Heart right ventricle (tissue), 16 donors: ENCODE measurements around the gene OSBPL1A. TPM values are rescaled to one million over a fixed set of nuclear protein-coding genes. Genes with fewer than 3 reads are reported as not detected.

ENCODE experiments used
- ATAC-seq, 8 donors: fragments of 200-7000 bp; cut with Tn5 transposase; one replicate each; pipeline ENCODE4 v1.9.1; 2020; ENCODE audit warnings: mild to moderate bottlenecking in 8 of 8, moderate library complexity in 8 of 8, moderate number of reproducible peaks in 1 of 8
- DNase-seq, 2 donors: peaks; one replicate each; pipeline ENCODE4 v3.0.0-alpha.2; 2020
- H3K27ac ChIP-seq, 10 donors: fragments of 200-600 bp; sonication (generic) in 2 of 10; one replicate each; pipeline versions ENCODE4 v1.5.0 to v1.8.0; 2020 to 2022; ENCODE audit warnings: mild to moderate bottlenecking in 3 of 10
- H3K27me3 ChIP-seq, 7 donors: fragments of 200-600 bp; one replicate each; pipeline ENCODE4 v1.8.0; 2021 to 2022; ENCODE audit warnings: mild to moderate bottlenecking in 2 of 7
- H3K36me3 ChIP-seq, 9 donors: fragments of 200-600 bp; sonication (generic) in 1 of 9; one replicate each; pipeline versions ENCODE4 v1.5.0 to v1.8.0; 2020 to 2022; ENCODE audit warnings: mild to moderate bottlenecking in 2 of 9
- H3K4me1 ChIP-seq, 9 donors: fragments of 200-600 bp; sonication (generic) in 1 of 9; one replicate each; pipeline versions ENCODE4 v1.5.0 to v1.8.0; 2020 to 2022; ENCODE audit warnings: mild to moderate bottlenecking in 4 of 9
- H3K4me3 ChIP-seq, 10 donors: fragments of 200-600 bp; sonication (generic) in 2 of 10; one replicate each; pipeline versions ENCODE4 v1.5.0 to v1.8.0; 2020 to 2022; ENCODE audit warnings: mild to moderate bottlenecking in 7 of 10, moderate library complexity in 2 of 10
- H3K9me3 ChIP-seq, 11 donors: fragments of 200-600 bp in 10 of 11; sonication (generic) in 2 of 11; one replicate each; pipeline versions ENCODE4 v1.5.0 to v1.8.0; 2013 to 2022; ENCODE audit warnings: mild to moderate bottlenecking in 2 of 11, control low read depth in 1 of 11, moderate library complexity in 1 of 11
- CTCF ChIP-seq, 9 donors: fragments of 200-600 bp; sonication (generic) in 2 of 9; IDR thresholded peaks; one replicate each; pipeline versions ENCODE4 v1.5.0 to v1.8.0; 2021 to 2022; ENCODE audit warnings: antibody characterized with exemption in 9 of 9, mild to moderate bottlenecking in 5 of 9, moderate library complexity in 1 of 9
- WGBS, 2 donors: extraction: QIAGEN DNeasy Blood & Tissue Kit; methylation state at CpG; one replicate each; pipeline ENCODE4 v1.1.7; 2013; ENCODE audit warnings: inconsistent platforms in 1 of 2; 5-methylcytosine and 5-hydroxymethylcytosine counted together
- intact Hi-C, 10 donors: fragments of 100-400 bp; cut with DNase I; formaldehyde crosslinking; loops; one replicate each; pipeline versions ENCODE4 v1.11.1 to v1.14.2; 2022
- polyA plus RNA-seq, 2 donors: library from polyadenylated mRNA; stranded (reverse); fragments of 200-250 nt; gene quantifications; one replicate each; pipeline ENCODE4 v1.2.3, GENCODE V29; 2013
- total RNA-seq, 10 donors: library from RNA; stranded (reverse); fragmentation: NEBNext Ultra II Directional in 3 of 10; extraction: Animal tissue kit (Norgen Biotek cat#: 25700) in 3 of 10; gene quantifications; one replicate each; pipeline versions ENCODE4 v1.2.1 to v1.2.4, GENCODE V29; 2021 to 2023
- donor health status: Arrhythmogenic right ventricular cardiomyopathy.
- donor health status: ischemic (EF 13 %, LVEDD 7.1; RV severe dilation, severe dysfunction).
- donor health status: healthy with polysubstance abuse.
- donor health status: DM: no; HTN: yes; CAD: no.
- donor health status: DM: no; HTN: no; CAD: no.
- donor health status: ischemic (EF 25% LVEDD 6.9; RV normal size, moderate dysfunction).
- donor health status: ischemic (EF 25% LVEDD 5.7; RV mildly dilated, moderate dysfunction).
- donor health status: healthy.
- donor health status: DM: yes; HTN: yes; CAD: no.
- donor health status: Ischemic cardiomyopathy.
- donor health status: ischemic (EF 35%, LVEDD 5.7; RV mildly dilated, moderate dysfunction).
- donor health status: nonischemic (EF 11% LVEDD 7.7; RV severe dilation, severe dysfunction).
- donor health status: DM: yes; HTN: yes; CAD: no.
- donor health status: PGD.
- donor health status: ischemic (EF 29% LVEDD 5.4; RV normal size, mild dysfunction).
- donor health status: nonischemic (EF 23%, LVEDD 6.1; RV moderate dilation, normal function).

OSBPL1A gene
- total and polyA plus RNA-seq, 12 donors, result 26.5 to 85.6 (median 61.0) TPM

- Histone ChIP-seq H3K36me3 (peaks cover 0 to 100% (median 29%) of the 10 kb centered on the region in 9 donors), H3K27me3 (no peaks in the 10 kb centered on the region), H3K4me3 (no peak overlapping the region), H3K27ac (no peak overlapping the region), H3K9me3 (no peaks in the 10 kb centered on the region), H3K4me1 (no peaks in the 10 kb centered on the region)
- TF ChIP-seq CTCF (IDR thresholded peaks at IDR 0.05), result no peak
- ATAC-seq (no peak), DNase-seq (no peak)
- intact Hi-C loops, result loop anchor here in 3 of 10 donors (10.0 kb wide), 2 partner anchors 184 to 314 kb away; no protein-coding TSS in a partner anchor
- 90 to 94% methylated on average over 8 of the region's 8 CpGs for WGBS, 2 donors
Measured at GRCh38 chr18:24170360-24170759, 227.3 kb downstream of the OSBPL1A start.

- ATAC-seq, result no peak
- DNase-seq, result no peak
Measured at GRCh38 chr18:24168496-24168895, 229.1 kb downstream of the OSBPL1A start.

GRCh38 chr18:24161304-24161703 is 236.3 kb downstream of the OSBPL1A start:
- 95 to 96% methylated on average over 2 of the region's 2 CpGs for WGBS, 2 donors

More at GRCh38 chr18:24168496-24168895, 229.1 kb downstream of the OSBPL1A start:
- Histone ChIP-seq H3K27ac (no peak overlapping the region), H3K4me3 (no peak overlapping the region), H3K36me3 (peaks cover 0 to 100% (median 43%) of the 10 kb centered on the region in 9 donors), H3K9me3 (no peaks in the 10 kb centered on the region), H3K27me3 (no peaks in the 10 kb centered on the region), H3K4me1 (no peaks in the 10 kb centered on the region)
- 82 to 83% methylated on average over 7 of the region's 7 CpGs for WGBS, 2 donors
- no peak for TF ChIP-seq CTCF (IDR thresholded peaks at IDR 0.05)
- intact Hi-C loops, result no loop called here

GRCh38 chr18:24160086-24160485 is 237.5 kb downstream of the OSBPL1A start:
- no peak overlapping the region for H3K4me3 ChIP-seq
- H3K36me3 ChIP-seq, result peaks cover 0 to 100% (median 62%) of the 10 kb centered on the region in 9 donors
- no peaks in the 10 kb centered on the region for H3K9me3 ChIP-seq
- no peak overlapping the region for H3K27ac ChIP-seq
- H3K4me1 ChIP-seq, result no peaks in the 10 kb centered on the region
- no peaks in the 10 kb centered on the region for H3K27me3 ChIP-seq
- ATAC-seq, result no peak
- no peak for TF ChIP-seq CTCF (IDR thresholded peaks at IDR 0.05)
- WGBS, 2 donors, result 96 to 97% methylated on average over 5 of the region's 5 CpGs
- intact Hi-C loops, result no loop called here
- DNase-seq, result no peak

More at GRCh38 chr18:24161304-24161703, 236.3 kb downstream of the OSBPL1A start:
- DNase-seq (no peak), ATAC-seq (no peak)
- Histone ChIP-seq H3K27me3 (no peaks in the 10 kb centered on the region), H3K27ac (no peak overlapping the region), H3K36me3 (peaks cover 0 to 100% (median 72%) of the 10 kb centered on the region in 9 donors), H3K4me3 (no peak overlapping the region), H3K9me3 (no peaks in the 10 kb centered on the region), H3K4me1 (no peaks in the 10 kb centered on the region)
- TF ChIP-seq CTCF (IDR thresholded peaks at IDR 0.05), result no peak
- intact Hi-C loops, result no loop called here
